ENCODE data around the gene ST8SIA2. TPM values are rescaled to one million over a fixed set of nuclear protein-coding genes. Genes with fewer than 3 reads are reported as not detected.

ST8SIA2 gene
- total RNA-seq, 1 donor from 2014 or later, result 11.6 TPM

- Mint-ChIP-seq H3K36me3 (no peaks in the 10 kb centered on the region), H3K9me3 (peaks cover 9% of the 10 kb centered on the region), H3K27ac (no peak overlapping the region), H3K4me3 (no peak overlapping the region), H3K27me3 (ENCODE audit: low read depth) (peaks cover 2% of the 10 kb centered on the region), H3K4me1 (peaks cover 26% of the 10 kb centered on the region)
- TF ChIP-seq CTCF (IDR thresholded peaks at IDR 0.05; ENCODE audit: unreplicated experiment), result no peak
- no peak for DNase-seq (ENCODE audit: low spot score in 2 of 2, unreplicated experiment in 2 of 2)
Measured at GRCh38 chr15:92502930-92503857, 109.5 kb downstream of the ST8SIA2 start.

DNA sequence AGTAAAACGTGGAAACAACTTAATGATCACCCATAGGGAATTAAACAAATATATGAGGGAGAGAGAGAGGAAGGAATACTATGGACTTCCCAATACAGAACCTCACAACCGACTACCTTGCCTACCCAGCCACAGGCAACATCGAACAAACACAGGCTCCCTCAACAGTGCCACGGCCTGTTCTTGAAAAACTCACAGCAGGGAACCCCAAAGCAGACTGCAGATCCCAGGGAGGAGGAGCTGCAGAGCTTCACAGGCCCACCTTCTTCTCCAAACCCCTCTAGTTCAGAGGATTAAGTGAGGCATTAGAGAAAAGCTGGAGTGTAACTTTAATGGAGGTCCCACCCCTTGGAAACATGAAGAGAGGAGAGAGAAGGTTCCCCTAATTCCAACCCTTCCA lies 110.2 kb downstream of the ST8SIA2 start:
- H3K27ac Mint-ChIP-seq, result no peak overlapping the region
- H3K4me1 Mint-ChIP-seq, result peaks cover 26% of the 10 kb centered on the region
- H3K9me3 Mint-ChIP-seq, result peaks cover 9% of the 10 kb centered on the region
- no peak for DNase-seq (ENCODE audit: low spot score in 2 of 2, unreplicated experiment in 2 of 2)
- no peak for TF ChIP-seq CTCF (IDR thresholded peaks at IDR 0.05; ENCODE audit: unreplicated experiment)
- no peak overlapping the region for H3K4me3 Mint-ChIP-seq
- H3K36me3 Mint-ChIP-seq, result no peaks in the 10 kb centered on the region
- peaks cover 2% of the 10 kb centered on the region for H3K27me3 Mint-ChIP-seq (ENCODE audit: low read depth)

DNA sequence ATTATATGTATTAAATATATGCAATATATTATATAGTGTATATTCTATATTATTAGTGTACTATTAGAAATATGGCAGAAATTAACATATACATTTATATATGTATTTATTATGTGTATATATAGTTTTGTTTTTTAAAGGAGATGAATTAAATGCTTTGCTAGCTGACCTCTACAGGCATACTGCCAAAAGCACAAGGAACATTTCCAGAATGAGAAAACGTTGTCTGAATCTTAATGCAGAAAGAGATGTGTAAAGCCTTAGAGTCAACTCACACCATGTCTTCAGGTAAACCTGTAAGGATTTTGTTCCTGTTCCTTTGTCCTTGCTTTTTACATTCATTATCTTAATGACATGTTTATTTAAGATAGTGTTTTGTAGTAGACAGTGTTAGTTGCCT lies 111.9 kb downstream of the ST8SIA2 start:
- peaks cover 15% of the 10 kb centered on the region for H3K4me1 Mint-ChIP-seq
- DNase-seq (ENCODE audit: low spot score in 2 of 2, unreplicated experiment in 2 of 2), result no peak
- no peak overlapping the region for H3K27ac Mint-ChIP-seq
- no peaks in the 10 kb centered on the region for H3K36me3 Mint-ChIP-seq
- peaks cover 9% of the 10 kb centered on the region for H3K9me3 Mint-ChIP-seq
- no peak overlapping the region for H3K4me3 Mint-ChIP-seq
- H3K27me3 Mint-ChIP-seq (ENCODE audit: low read depth), result peaks cover 2% of the 10 kb centered on the region
- no peak for TF ChIP-seq CTCF (IDR thresholded peaks at IDR 0.05; ENCODE audit: unreplicated experiment)

DNA sequence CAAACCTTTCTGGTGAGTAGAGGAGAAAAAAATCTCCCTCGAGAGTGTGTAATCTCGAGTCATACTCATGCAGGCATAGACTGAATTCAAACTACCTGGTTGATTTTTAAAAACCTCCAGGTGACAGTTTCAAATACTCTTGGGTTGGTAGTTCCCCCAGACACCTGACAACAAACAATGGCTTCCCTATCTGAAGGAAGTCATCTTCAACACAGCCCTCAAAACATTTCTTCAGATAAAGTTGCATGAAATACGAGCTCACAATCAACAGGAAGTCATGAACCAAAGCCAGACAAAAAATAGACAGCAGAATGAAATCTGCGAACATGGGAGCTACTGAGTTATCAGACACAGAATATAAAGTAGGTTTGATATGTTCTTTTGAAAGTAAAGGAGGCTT lies 112.8 kb downstream of the ST8SIA2 start:
- TF ChIP-seq CTCF (IDR thresholded peaks at IDR 0.05; ENCODE audit: unreplicated experiment), result no peak
- H3K36me3 Mint-ChIP-seq, result no peaks in the 10 kb centered on the region
- H3K4me3 Mint-ChIP-seq, result no peak overlapping the region
- peaks cover 10% of the 10 kb centered on the region for H3K9me3 Mint-ChIP-seq
- peaks cover 2% of the 10 kb centered on the region for H3K27me3 Mint-ChIP-seq (ENCODE audit: low read depth)
- DNase-seq (ENCODE audit: low spot score in 2 of 2, unreplicated experiment in 2 of 2), result no peak
- H3K4me1 Mint-ChIP-seq, result peaks cover 15% of the 10 kb centered on the region
- H3K27ac Mint-ChIP-seq, result no peak overlapping the region

GRCh38 chr15:92510163-92510882 lies 116.6 kb downstream of the ST8SIA2 start:
- Mint-ChIP-seq H3K4me1 (no peaks in the 10 kb centered on the region), H3K4me3 (no peak overlapping the region), H3K9me3 (peaks cover 15% of the 10 kb centered on the region), H3K36me3 (no peaks in the 10 kb centered on the region), H3K27ac (no peak overlapping the region), H3K27me3 (ENCODE audit: low read depth) (no peaks in the 10 kb centered on the region)
- no peak for TF ChIP-seq CTCF (IDR thresholded peaks at IDR 0.05; ENCODE audit: unreplicated experiment)
- DNase-seq (ENCODE audit: low spot score in 2 of 2, unreplicated experiment in 2 of 2), result no peak
